ENCODE data around the gene TAPBP. TPM values are rescaled to one million over a fixed set of nuclear protein-coding genes. Genes with fewer than 3 reads are reported as not detected.

The TAPBP gene
- total and polyA plus RNA-seq, 9 of the 15 experiments (the other 6 are each of a cell fraction or from before 2014, with no cell fraction given) = 5.6 to 74.0 (median 22.3) TPM

DNA sequence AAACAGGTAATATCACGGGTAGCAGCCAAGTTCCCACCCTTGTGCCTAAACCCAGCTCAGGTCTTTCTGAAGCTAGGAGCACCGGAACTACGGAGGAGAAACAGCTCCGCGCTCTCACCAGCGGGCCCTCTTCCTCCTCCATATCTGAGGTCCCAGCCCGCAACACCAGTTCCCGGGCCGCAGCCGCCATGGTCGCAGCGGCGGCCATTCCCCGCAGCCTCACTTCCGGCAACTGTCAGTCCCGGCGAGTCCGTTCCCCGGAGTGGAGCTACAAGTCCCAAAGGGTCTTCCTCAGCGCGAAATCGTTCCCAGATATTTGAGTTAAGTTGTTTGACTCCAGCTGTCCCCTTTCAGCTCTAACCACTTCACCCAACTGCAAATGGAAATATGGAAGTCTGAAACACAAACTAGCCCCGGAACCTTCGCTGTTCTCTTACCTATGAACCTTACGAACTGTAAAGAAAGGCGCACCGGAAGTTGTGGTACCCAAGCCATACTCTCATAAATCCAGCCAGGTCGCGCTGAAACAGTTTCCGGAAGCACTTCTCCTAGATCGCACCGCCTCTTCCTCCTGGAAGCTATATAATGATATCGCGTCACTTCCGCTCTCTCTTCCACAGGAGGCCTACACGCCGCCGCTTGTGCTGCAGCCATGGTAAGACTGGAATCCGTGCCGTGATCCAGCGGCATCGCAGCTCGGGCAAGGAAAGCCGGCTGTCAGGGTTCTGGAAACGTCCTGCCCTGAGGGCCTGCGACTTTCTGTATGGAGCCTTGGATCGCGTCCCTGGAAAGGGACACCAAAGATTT is 42.2 kb downstream of the TAPBP start, which contains the start of the genes RPS18 and VPS52 (continued):
- TF ChIP-seq, protein P1, sequence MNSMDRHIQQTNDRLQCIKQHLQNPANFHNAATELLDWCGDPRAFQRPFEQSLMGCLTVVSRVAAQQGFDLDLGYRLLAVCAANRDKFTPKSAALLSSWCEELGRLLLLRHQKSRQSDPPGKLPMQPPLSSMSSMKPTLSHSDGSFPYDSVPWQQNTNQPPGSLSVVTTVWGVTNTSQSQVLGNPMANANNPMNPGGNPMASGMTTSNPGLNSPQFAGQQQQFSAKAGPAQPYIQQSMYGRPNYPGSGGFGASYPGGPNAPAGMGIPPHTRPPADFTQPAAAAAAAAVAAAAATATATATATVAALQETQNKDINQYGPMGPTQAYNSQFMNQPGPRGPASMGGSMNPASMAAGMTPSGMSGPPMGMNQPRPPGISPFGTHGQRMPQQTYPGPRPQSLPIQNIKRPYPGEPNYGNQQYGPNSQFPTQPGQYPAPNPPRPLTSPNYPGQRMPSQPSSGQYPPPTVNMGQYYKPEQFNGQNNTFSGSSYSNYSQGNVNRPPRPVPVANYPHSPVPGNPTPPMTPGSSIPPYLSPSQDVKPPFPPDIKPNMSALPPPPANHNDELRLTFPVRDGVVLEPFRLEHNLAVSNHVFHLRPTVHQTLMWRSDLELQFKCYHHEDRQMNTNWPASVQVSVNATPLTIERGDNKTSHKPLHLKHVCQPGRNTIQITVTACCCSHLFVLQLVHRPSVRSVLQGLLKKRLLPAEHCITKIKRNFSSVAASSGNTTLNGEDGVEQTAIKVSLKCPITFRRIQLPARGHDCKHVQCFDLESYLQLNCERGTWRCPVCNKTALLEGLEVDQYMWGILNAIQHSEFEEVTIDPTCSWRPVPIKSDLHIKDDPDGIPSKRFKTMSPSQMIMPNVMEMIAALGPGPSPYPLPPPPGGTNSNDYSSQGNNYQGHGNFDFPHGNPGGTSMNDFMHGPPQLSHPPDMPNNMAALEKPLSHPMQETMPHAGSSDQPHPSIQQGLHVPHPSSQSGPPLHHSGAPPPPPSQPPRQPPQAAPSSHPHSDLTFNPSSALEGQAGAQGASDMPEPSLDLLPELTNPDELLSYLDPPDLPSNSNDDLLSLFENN (IDR thresholded peaks at IDR 0.05; ENCODE audit: low read depth in 2 of 2, low read length in 2 of 2) = peak in 1 of 2 experiments; percentile 83; a peak in 1 of 4 replicates
- no peak for TF ChIP-seq STAG1 (CRISPR knock-in tag; IDR thresholded peaks at IDR 0.05; ENCODE audit: borderline replicate concordance)
- TF ChIP-seq CCNT2 (IDR thresholded peaks at IDR 0.05; ENCODE audit: borderline replicate concordance, extremely low read depth, insufficient read length, low read depth, low read length) = no peak
- peak; percentile 47 for TF ChIP-seq XRCC5 (IDR thresholded peaks at IDR 0.05; ENCODE audit: low read depth, low read length)
- peak; percentile 10; the same call in 1 of the 2 replicates for TF ChIP-seq ZNF668 (CRISPR knock-in tag; IDR thresholded peaks at IDR 0.05)
- TF ChIP-seq, protein P2, sequence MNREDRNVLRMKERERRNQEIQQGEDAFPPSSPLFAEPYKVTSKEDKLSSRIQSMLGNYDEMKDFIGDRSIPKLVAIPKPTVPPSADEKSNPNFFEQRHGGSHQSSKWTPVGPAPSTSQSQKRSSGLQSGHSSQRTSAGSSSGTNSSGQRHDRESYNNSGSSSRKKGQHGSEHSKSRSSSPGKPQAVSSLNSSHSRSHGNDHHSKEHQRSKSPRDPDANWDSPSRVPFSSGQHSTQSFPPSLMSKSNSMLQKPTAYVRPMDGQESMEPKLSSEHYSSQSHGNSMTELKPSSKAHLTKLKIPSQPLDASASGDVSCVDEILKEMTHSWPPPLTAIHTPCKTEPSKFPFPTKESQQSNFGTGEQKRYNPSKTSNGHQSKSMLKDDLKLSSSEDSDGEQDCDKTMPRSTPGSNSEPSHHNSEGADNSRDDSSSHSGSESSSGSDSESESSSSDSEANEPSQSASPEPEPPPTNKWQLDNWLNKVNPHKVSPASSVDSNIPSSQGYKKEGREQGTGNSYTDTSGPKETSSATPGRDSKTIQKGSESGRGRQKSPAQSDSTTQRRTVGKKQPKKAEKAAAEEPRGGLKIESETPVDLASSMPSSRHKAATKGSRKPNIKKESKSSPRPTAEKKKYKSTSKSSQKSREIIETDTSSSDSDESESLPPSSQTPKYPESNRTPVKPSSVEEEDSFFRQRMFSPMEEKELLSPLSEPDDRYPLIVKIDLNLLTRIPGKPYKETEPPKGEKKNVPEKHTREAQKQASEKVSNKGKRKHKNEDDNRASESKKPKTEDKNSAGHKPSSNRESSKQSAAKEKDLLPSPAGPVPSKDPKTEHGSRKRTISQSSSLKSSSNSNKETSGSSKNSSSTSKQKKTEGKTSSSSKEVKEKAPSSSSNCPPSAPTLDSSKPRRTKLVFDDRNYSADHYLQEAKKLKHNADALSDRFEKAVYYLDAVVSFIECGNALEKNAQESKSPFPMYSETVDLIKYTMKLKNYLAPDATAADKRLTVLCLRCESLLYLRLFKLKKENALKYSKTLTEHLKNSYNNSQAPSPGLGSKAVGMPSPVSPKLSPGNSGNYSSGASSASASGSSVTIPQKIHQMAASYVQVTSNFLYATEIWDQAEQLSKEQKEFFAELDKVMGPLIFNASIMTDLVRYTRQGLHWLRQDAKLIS (CRISPR knock-in tag; IDR thresholded peaks at IDR 0.05) = peak; percentile 95
- TF ChIP-seq, protein P3, sequence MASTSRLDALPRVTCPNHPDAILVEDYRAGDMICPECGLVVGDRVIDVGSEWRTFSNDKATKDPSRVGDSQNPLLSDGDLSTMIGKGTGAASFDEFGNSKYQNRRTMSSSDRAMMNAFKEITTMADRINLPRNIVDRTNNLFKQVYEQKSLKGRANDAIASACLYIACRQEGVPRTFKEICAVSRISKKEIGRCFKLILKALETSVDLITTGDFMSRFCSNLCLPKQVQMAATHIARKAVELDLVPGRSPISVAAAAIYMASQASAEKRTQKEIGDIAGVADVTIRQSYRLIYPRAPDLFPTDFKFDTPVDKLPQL (IDR thresholded peaks at IDR 0.05; ENCODE audit: extremely low read depth, insufficient read length) = peak; percentile 59
- peak; percentile 39 for TF ChIP-seq MAFK (IDR thresholded peaks at IDR 0.05; ENCODE audit: low read length)
- no peak for TF ChIP-seq TBP (optimal IDR thresholded peaks at IDR 0.05; ENCODE audit: low read depth, low read length)
- TF ChIP-seq, protein P4, sequence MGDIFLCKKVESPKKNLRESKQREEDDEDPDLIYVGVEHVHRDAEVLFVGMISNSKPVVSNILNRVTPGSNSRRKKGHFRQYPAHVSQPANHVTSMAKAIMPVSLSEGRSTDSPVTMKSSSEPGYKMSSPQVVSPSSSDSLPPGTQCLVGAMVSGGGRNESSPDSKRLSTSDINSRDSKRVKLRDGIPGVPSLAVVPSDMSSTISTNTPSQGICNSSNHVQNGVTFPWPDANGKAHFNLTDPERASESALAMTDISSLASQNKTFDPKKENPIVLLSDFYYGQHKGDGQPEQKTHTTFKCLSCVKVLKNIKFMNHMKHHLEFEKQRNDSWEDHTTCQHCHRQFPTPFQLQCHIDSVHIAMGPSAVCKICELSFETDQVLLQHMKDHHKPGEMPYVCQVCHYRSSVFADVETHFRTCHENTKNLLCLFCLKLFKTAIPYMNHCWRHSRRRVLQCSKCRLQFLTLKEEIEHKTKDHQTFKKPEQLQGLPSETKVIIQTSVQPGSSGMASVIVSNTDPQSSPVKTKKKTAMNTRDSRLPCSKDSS (IDR thresholded peaks at IDR 0.05; ENCODE audit: low read depth, partially characterized antibody) = no peak
- TF ChIP-seq BACH1 (tag; IDR thresholded peaks at IDR 0.05) = peak; percentile 84; the same call in 1 of the 2 replicates
- peak; percentile 84 for TF ChIP-seq JUND (IDR thresholded peaks at IDR 0.05; ENCODE audit: borderline replicate concordance, low read depth, low read length)
- peak; percentile 74; the same call in 2 of the 3 replicates for TF ChIP-seq JUND (tag; IDR thresholded peaks at IDR 0.05; ENCODE audit: borderline replicate concordance, low read depth, low read length)
- no peak for TF ChIP-seq WHSC1 (IDR thresholded peaks at IDR 0.05; ENCODE audit: low read length)
- TF ChIP-seq IFI16 (CRISPR knock-in tag; IDR thresholded peaks at IDR 0.05) = 0 out of 2 replicates have a peak, but pooled peaks have one; percentile 20
- peak; percentile 85; the same call in 1 of the 2 replicates for TF ChIP-seq E2F3 (CRISPR knock-in tag; IDR thresholded peaks at IDR 0.05)
- TF ChIP-seq SNIP1 (IDR thresholded peaks at IDR 0.05; ENCODE audit: low read depth) = no peak

All from K562 (cell line).